GOT3 (cell line): ENCODE measurements around the gene RAD51AP2.

ENCODE experiments used
- DNase-seq: peaks from one replicate; lab custom pipeline; 2025; ENCODE audit warnings: mixed read lengths; lab: John Stamatoyannopoulos, UW

RAD51AP2 gene

DNA sequence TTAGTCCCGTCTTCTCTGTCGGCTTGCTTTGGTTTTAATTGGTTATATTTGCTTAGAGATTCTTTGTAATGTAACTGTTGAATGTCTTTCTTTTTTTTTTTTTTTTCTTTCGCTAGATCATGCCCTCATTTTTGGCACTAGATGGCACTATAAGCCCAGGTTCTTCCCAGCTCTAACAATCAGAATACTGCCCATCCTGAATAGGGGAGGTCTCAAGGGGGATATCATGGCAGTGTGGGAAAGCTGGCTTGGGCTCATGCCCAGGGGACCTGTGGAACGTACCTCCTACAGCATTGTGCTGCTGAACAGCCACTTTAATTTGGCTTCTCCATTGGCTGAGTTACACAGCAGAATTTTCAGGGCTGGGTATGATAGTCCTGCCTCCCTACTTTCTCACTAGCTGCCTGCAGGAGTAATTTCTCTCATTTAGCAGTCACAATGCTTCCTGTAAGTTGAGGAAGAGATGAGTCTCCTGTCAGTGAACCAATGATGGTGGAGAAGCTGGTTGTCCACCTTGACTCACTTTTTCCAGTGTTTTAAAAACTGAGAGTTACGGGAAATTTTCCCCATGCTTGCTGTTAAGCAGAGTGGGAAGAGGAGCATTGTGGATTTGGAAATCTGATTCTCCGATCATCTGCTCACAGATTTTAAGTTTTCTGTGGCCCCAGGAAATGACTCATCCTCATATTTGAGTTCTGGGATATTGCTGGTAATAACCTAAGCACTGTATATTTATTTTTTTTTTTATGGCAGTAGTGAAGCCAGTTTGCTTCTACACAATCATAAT, 47.2 kb downstream of the RAD51AP2 start:
- DNase-seq, result peak; percentile 5

DNA sequence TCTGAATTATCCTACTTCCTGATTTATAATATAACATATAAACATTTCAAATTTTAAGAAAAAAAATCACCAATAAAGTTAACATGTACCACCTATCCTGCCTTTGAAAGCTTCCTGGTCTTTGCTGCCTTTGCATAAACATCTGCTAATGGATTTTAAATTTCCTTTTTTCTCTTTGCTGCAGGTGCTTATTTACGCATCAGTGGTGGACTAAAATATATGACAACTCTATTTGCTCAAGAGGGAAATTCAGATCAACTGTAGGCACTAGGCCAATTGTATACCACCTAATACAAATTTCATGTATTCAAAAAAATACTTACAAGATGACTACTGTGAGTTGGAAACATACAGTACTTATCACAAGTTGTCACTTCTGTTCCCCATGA, 57.2 kb downstream of the RAD51AP2 start:
- DNase-seq, result no peak
